HT-29 (cell line): ENCODE measurements around the gene POMT1. TPM values are rescaled to one million over a fixed set of nuclear protein-coding genes. Genes with fewer than 3 reads are reported as not detected.
"Not testable (repeated sequence)": the region's sequence is repeated elsewhere in the genome, so short reads cannot be mapped to it uniquely, and the experiment has no call there.

ENCODE experiments used
- DNase-seq: peaks from one replicate; pipeline ENCODE4 v3.0.0-alpha.2; 2015; ENCODE audit warnings: low spot score
- small RNA-seq: library from RNA; depleted of rRNA; stranded (forward); fragments of <200 nt; gene quantifications from one replicate; pipeline ENCODE3, GENCODE V24; 2014
- total RNA-seq: library from RNA; depleted of rRNA; stranded (reverse); fragments of >200 nt; shearing (Covaris generic); gene quantifications from 2 replicates; pipeline ENCODE4 v1.2.3, GENCODE V29; 2014; rRNA removed

The POMT1 gene
- total RNA-seq, 1 experiment from 2014 or later: 22.1 TPM

DNA sequence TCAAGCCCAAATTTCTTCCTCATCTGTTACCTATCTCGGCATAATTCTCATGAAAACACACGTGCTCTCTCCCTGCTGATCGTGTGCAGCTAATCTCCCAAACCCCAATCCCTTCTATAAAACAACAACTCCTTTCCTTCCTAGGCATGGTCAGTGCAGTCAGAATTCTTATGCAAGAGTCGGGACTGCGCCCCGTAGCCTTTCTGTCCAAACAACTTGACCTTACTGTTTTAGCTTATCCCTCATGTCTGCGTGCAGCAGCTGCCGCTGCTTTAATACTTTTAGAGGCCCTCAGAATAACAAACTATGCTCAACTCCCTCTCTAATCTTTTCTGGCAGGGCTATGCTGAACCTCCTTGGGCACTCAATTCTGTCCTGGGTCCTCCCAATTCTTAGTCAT is 47.7 kb downstream of the POMT1 start:
- not testable (repeated sequence) for DNase-seq

DNA sequence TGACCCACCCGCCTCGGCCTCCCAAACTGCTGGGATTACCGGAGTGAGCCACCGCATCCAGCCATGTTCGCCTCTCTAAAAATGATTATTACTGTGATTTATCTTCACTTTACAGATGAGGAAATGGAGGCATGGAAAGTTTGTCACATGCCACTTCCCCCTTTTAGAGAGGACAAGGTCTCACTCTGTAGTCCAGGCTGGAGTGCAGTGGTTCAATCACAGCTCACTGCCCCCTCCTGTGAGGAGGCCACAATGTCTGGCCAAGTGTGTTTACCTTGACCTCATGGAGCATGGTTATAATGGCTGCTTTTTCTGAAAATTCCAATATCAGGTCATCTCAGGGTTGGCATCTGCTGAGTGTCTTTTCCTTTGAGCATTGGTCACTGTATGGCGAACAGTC is 49.3 kb downstream of the POMT1 start:
- DNase-seq: no peak

DNA sequence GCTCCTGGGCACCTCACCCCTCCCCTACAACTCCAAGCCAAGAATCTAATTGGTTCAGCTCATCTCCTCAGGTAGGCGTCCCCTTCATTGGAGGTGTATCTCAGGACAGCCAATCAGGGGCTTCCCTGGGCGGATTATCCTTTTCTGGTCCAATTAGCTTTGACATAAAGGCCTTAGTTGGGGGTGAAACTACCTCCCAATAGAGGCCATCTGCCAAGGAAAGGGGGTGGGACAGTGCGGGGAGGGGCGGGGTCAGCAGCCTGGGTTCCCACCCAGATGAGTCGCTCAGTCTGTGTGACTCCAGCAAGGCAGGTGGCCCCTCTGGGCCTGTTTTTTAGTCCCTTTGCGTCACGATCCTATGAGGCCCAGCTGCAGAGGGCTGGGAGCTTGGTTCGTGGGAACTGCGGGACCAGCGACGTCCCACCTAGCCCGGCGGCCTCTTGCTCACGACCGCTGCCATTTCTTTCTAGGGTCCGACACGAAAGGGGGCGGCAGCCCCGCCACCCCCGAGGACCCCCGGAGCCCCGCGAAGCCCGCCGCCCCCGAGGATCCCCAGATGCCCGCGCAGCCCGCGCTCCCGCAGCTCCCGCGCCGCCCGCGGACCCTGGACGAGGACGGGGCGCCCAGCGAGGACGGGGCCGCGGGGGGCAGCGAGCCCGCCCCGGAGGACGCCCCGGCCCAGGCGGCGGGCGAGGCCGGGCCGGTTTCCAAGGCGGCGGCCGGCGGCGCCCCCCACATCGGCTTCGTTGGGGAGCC is 51.5 kb downstream of the POMT1 start:
- DNase-seq: no peak

DNA sequence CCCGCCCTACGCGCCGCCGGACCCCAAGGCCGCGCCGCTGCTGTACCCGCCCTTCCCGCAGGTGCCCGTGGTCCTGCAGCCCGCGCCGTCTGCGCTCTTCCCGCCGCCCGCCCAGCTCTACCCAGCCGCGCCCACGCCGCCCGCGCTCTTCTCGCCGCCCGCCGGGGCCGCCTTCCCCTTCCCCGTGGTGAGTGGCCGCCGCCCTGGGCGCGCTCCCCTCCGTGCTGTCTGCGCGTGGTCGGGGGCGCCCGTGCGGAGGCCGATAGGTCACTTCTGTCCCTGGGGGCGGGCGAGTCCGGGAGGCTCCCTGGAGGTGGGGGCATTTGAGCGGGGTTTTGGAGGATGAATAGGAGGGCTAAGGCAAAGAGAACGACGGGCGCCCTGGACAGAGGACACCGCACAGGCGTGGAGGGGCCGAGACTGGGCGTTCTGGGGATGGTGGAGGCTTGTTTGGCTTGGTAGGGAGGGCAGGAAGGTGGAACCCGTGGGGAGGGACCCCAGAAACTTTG is 52.2 kb downstream of the POMT1 start:
- DNase-seq: no peak

DNA sequence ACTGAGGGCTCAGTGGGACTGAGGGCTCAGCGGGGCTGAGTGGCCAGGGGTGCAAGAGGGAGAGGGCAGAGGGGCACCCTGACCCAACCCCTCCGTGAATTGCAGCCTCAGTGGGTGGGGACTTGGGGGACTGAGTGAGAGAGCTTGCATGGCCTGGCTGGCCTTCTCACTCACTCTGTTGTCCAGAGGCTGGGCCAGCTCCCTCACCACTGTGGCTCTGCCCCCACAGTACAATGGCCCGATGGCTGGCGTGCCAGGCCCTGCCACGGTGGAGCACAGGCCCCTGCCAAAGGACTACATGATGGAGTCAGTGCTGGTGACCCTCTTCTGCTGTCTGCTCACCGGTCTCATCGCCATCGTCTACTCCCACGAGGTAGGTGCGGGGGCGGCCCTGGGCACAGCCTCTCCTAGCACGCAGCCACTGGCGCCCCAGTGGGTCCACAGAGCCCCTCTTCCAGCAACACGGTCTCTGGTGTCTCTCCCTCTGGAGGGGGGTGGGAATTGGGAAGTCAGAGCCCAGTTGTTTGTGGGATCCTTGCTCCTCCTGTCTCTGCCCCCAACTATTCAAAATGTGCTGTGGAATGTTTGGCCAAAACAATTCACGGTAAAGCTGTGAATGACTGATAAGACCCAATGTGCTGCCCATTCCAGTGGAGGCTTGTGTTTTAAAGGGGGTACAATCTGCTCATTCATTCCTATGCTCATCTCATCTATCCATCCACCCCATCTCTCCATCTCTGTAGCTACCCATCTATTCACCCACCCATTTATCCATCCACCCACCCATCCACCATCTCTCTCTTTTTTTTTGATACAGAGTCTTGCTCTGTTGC is 53.3 kb downstream of the POMT1 start:
- no peak for DNase-seq

DNA sequence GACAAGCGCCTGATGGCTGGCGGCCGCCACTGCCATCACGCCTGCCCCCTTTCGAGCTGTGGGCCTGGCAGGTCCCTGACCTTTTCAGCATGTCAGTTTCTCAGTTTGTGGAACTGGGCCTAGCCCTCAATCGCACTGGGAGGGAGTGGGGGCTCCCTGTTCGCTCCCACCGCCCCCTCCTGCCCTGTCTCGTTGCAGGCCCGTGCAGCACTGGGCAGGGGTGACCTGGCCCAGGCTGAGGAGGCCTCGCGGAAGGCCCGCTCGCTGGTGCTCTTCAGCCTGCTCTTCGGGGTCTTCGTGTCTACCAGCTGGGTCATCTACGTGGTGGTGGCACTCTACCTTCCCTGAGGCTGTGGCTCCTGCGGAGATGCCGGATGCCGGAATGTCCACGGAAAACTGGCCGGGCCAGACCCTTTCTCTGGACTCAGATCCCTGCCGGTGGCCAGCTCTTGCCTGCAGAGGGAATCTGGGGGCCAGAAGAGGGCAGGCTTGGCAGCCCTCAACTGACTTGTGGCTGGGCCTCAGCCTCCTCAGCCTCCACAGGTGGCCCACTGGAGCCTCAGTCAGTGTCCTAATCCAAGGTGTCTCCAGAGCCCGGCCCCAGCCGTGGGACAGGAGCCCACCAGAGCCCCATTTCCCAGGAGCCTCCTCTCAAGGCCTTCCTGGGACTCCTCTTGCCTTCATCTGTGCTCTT is 55.3 kb downstream of the POMT1 start:
- DNase-seq: no peak

DNA sequence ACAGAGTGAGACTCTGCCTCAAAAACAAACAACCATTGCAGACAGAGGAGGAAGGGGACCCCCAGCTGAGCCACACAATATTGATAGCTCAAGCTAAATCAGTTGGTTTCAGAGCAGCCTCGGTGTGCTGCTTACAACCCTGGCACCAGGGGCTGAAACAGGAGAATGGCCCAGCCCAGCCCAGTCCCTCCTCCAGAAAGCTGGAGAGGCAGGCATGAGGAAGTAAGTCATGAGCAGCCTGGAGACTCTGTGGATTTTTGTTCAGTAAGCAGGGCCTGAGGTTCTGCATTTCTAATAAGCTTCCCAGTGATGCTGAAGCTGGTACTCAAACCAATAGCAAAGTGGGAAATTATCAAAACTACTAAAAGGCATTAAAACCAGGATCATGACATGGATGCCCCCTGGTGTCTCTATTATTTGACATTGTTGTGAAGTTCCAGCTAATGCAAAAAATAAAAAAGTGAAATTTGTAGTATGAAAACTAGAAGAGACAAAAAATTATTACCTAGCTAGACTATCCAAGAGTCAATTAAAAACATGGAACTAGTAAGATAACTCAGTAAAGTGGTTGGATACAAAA is 56.8 kb downstream of the POMT1 start:
- DNase-seq: no peak

DNA sequence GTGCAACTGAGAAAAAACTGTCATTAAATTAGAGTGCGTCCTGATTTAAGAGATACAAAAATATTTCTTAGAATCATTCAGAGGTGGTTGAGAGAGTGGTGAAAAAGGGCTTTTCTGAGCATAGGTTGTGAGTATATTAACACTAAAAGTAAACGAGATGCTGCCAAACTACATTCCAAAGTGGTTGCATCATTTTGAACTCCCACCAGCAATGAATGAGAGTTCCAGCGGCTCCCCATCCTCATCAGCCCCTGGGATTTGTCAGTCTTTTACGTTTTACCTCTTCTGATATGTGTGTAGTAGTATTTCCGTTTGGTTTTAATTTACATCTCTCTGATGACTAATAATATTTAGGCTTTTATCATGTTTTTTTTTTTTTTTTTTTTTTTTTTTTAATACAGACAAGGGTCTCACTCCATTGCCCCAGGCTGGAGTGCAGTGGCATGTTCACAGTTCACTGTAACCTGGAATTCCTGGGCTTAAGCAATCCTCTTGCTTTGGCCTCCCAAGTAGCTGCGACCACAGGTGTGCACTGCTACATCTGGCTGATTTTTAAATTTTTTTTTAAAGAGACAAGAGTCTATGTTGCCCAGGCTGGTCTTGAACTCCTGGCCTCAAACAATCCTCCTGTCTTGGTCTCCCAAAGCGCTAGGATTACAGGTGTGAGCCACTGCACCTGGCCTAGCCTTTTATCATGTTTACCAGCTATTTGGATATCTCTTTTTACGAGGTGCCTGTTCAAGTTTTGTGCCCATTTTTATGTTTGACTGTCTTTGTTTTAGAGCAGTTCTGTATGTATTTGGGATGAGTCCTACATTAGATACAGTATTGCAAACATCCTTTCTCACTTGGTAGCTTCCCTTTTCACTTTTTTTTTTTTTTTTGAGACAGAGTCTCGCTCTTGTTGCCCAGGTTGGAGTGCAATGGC is 59.6 kb downstream of the POMT1 start:
- DNase-seq: peak; percentile 37

DNA sequence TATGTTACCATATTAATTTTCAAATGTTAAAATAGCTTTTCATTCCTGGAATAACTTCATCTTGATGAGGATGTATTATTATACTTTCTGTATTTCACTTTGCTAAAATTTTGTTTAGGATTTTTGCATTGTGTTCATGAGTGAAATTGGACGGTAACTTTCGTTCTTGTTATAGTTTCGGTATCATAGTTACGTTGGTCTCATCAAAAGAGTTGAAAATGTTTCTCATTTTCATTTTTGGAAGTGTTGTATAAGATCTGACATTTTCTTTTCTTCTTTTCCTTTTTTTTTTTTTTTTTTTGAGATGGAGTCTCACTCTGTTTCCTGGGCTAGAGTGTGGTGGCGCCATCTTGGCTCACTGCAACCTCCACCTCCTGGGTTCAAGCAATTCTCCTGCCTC is 62.7 kb downstream of the POMT1 start:
- no peak for DNase-seq

DNA sequence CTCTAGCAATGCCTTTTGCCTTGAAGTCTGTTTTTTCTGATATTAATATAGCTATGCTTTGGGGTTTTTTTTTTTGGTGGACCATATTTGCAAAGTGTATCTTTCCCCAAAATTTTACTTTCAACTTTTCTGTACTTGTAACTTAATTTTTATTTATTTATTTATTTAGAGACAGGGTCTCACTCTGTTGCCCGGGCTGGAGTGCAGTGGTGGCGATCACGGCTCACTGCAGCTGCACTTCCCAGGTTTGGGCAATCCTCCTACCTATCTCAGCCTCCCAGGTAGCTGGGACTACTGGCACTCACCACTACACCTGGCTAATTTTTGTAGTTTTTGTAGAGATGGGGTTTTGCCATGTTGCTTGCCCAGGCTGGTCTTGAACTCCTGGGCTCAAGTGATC is 63.4 kb downstream of the POMT1 start:
- no peak for DNase-seq

DNA sequence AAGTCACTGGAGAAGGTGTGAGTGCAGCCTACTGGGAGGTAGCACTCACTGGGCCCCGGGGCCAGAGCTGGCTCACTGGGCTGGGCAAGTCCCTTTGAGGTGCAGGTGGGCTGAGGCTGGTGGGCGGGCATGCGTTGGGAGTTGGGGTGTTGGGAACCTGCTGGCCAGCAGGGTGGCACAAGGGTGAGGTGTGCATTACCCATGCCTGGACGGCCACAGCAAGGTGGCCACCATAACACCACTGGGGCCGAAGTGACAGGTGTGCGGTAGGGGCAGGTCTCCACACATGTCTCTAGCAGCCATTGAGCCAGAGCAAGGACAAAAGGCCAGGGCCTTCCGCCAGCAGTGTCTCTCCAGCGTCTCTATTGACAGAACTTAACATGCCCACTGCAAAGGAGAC is 65.2 kb downstream of the POMT1 start:
- no peak for DNase-seq

Small RNA genes within 50 kb of the gene (small RNA-seq; reads per million reads assigned to genes)
- 1.4 reads per million, percentile 50 among the genes with 10 or more reads in this experiment for gene SNORD62A
- not detected for gene SNORD62B

Other genes starting within 250 kb of the POMT1 start
- gene FAM78A, start 226.4 kb upstream of the POMT1 start, total RNA-seq: 0.57 and 1.2 TPM in 2 replicates
- not detected in 2 replicates for gene PLPP7, start 213.2 kb upstream of the POMT1 start, total RNA-seq
- 96.5 and 106 TPM in 2 replicates for gene PRRC2B, start 108.8 kb upstream of the POMT1 start, total RNA-seq
- 22.1 and 34.0 TPM in 2 replicates for gene UCK1, start 28.3 kb downstream of the POMT1 start, total RNA-seq
- gene PRRT1B, start 42.6 kb downstream of the POMT1 start, total RNA-seq: 0.10 and 0.23 TPM in 2 replicates
- gene RAPGEF1, start 237.2 kb downstream of the POMT1 start, total RNA-seq: 15.7 and 15.8 TPM in 2 replicates